Spleen (tissue), 11 donors: ENCODE data around the gene SLC41A3. TPM values are rescaled to one million over a fixed set of nuclear protein-coding genes. Genes with fewer than 3 reads are reported as not detected.
"Not testable (repeated sequence)": the region's sequence is repeated elsewhere in the genome, so short reads cannot be mapped to it uniquely, and the experiment has no call there.

Source experiments
- DNase-seq: peaks from one replicate; pipeline ENCODE4 v3.0.0-alpha.2; 2020
- H3K27ac ChIP-seq, 8 donors: fragments of 200-600 bp; sonication (generic) in 7 of 8; 1 replicate in 4 of 8; 2 replicates in 4 of 8; pipeline versions ENCODE4 v1.5.0 to v1.8.0; 2016 to 2021; ENCODE audit warnings: inconsistent platforms in 4 of 8, mild to moderate bottlenecking in 4 of 8, moderate library complexity in 1 of 8
- H3K27me3 ChIP-seq, 7 donors: fragments of 200-600 bp; sonication (generic) in 6 of 7; replicated peaks in 1 of 7; 1 replicate in 4 of 7; 2 replicates in 3 of 7; pipeline versions ENCODE4 v1.5.0 to v1.8.0; 2016 to 2021; ENCODE audit warnings: inconsistent platforms in 3 of 7, mild to moderate bottlenecking in 1 of 7
- H3K36me3 ChIP-seq, 6 donors: fragments of 200-600 bp; sonication (generic) in 5 of 6; 1 replicate in 4 of 6; 2 replicates in 2 of 6; pipeline versions ENCODE4 v1.5.0 to v1.8.0; 2016 to 2021; ENCODE audit warnings: inconsistent platforms in 2 of 6
- H3K4me1 ChIP-seq, 6 donors: fragments of 200-600 bp; sonication (generic) in 5 of 6; 1 replicate in 3 of 6; 2 replicates in 3 of 6; pipeline versions ENCODE4 v1.5.0 to v1.8.0; 2016 to 2021; ENCODE audit warnings: inconsistent platforms in 3 of 6
- H3K4me3 ChIP-seq, 8 donors: fragments of 200-600 bp; sonication (generic) in 7 of 8; 1 replicate in 4 of 8; 2 replicates in 4 of 8; pipeline versions ENCODE4 v1.5.0 to v1.8.0; 2016 to 2021; ENCODE audit warnings: inconsistent platforms in 4 of 8, mild to moderate bottlenecking in 4 of 8, moderate library complexity in 2 of 8
- H3K9me3 ChIP-seq, 8 donors: fragments of 200-600 bp; sonication (generic) in 7 of 8; 1 replicate in 4 of 8; 2 replicates in 4 of 8; pipeline versions ENCODE4 v1.5.0 to v1.8.0; 2016 to 2021; ENCODE audit warnings: inconsistent platforms in 4 of 8
- POLR2A ChIP-seq, 3 donors: fragments of 450-650 bp; IDR thresholded peaks; one replicate each; pipeline ENCODE4 v1.5.1; 2017; ENCODE audit warnings: antibody characterized with exemption in 3 of 3, mild to moderate bottlenecking in 1 of 3
- POLR2AphosphoS5 ChIP-seq, 3 donors: sonication (generic); formaldehyde crosslinking; IDR thresholded peaks; one replicate each; pipeline ENCODE4 v1.5.1; 2017; ENCODE audit warnings: antibody characterized with exemption in 3 of 3
- WGBS, 5 donors: extraction: QIAGEN DNeasy Blood & Tissue Kit in 3 of 5; methylation state at CpG; one replicate each; pipeline versions ENCODE4 v1.1.5 to v1.1.7; 2013 to 2018; 5-methylcytosine and 5-hydroxymethylcytosine counted together
- intact Hi-C: fragments of 100-400 bp; cut with DNase I; formaldehyde crosslinking; loops from one replicate; pipeline ENCODE4 v1.15.0; 2023; ENCODE audit warnings: low total_unique reads
- polyA plus RNA-seq, 3 donors: library from polyadenylated mRNA; stranded (reverse); fragments of 200-250 nt; gene quantifications; one replicate each; pipeline ENCODE4 v1.2.1, GENCODE V29; 2013
- total RNA-seq, 7 donors: library from RNA; depleted of rRNA in 3 of 7; stranded (reverse); fragments of >200 nt in 3 of 7; fragmentation: NEBNext Ultra II Directional in 4 of 7; extraction: Animal tissue kit (Norgen Biotek cat#: 25700) in 4 of 7; gene quantifications; one replicate each; pipeline versions ENCODE4 v1.1.0 to v1.2.1, GENCODE V29; 2016 to 2021
- TF ChIP-seq, protein P1 (sequence below), 11 experiments: fragments of 200-600 bp in 7 of 11; fragments of 450-650 bp in 4 of 11; sonication (generic) in 4 of 11; IDR thresholded peaks in 8 of 11; conservative IDR thresholded peaks in 3 of 11; 1 replicate in 7 of 11; 2 replicates in 4 of 11; pipeline versions ENCODE4 v1.4.0 to v1.8.0; 2016 to 2021; ENCODE audit warnings: antibody characterized with exemption in 11 of 11, inconsistent platforms in 4 of 11, mild to moderate bottlenecking in 1 of 11
- donor health status: healthy with polysubstance abuse.
- donor health status: DM: no; HTN: no; CAD: no; lungs with moderate emphysema.
- donor health status: DM: no; HTN: no; CAD: no.
- donor health status: Bipolar disorder and iron deficiency.
- donor health status: healthy.
- donor health status: DM: no; HTN: no; CAD: no.
- donor health status: DM: yes; HTN: yes; CAD: no.

The SLC41A3 gene
- total and polyA plus RNA-seq, 10 donors: 16.3 to 43.7 (median 33.7) TPM

GRCh38 chr3:126100634-126101301, 16.8 kb upstream of the SLC41A3 start:
- Histone ChIP-seq H3K27me3 (no peaks in the 10 kb centered on the region), H3K4me3 (no peak overlapping the region), H3K27ac (no peak overlapping the region), H3K4me1 (no peaks in the 10 kb centered on the region), H3K36me3 (no peaks in the 10 kb centered on the region), H3K9me3 (peaks cover 0 to 28% (median 23%) of the 10 kb centered on the region in 8 donors)
- WGBS, 5 donors: 80 to 87% (median 80%) methylated on average over 13 to 18 of the region's 18 CpGs
- intact Hi-C loops: no loop called here
- TF ChIP-seq, protein P1, sequence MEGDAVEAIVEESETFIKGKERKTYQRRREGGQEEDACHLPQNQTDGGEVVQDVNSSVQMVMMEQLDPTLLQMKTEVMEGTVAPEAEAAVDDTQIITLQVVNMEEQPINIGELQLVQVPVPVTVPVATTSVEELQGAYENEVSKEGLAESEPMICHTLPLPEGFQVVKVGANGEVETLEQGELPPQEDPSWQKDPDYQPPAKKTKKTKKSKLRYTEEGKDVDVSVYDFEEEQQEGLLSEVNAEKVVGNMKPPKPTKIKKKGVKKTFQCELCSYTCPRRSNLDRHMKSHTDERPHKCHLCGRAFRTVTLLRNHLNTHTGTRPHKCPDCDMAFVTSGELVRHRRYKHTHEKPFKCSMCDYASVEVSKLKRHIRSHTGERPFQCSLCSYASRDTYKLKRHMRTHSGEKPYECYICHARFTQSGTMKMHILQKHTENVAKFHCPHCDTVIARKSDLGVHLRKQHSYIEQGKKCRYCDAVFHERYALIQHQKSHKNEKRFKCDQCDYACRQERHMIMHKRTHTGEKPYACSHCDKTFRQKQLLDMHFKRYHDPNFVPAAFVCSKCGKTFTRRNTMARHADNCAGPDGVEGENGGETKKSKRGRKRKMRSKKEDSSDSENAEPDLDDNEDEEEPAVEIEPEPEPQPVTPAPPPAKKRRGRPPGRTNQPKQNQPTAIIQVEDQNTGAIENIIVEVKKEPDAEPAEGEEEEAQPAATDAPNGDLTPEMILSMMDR (IDR thresholded peaks at IDR 0.05 in 8 of 11, conservative IDR thresholded peaks at IDR 0.05 in 3 of 11): no peak
- TF ChIP-seq POLR2A (IDR thresholded peaks at IDR 0.05): no peak
- TF ChIP-seq POLR2AphosphoS5 (IDR thresholded peaks at IDR 0.05): no peak
- DNase-seq: no peak

DNA sequence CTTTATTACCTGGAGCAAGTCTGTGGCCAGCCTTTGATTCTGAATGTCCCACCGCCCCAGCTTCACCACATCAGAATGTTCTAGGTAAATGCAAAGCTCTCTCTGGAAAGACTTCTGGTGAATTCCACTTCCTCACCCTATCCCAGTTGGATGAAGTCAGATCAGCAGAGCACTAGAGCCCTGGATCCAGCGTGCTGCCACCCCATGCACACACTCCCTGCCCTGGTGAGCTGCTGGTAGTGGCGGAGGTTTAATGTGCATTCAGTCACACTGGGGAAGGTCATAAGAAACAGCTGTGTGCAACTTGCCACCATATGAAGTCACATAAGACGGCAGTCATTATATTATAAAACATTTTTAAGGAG, 16.3 kb upstream of the SLC41A3 start:
- no peaks in the 10 kb centered on the region for H3K4me1 ChIP-seq
- no peaks in the 10 kb centered on the region for H3K36me3 ChIP-seq
- no peak for DNase-seq
- no peak overlapping the region for H3K4me3 ChIP-seq
- no peaks in the 10 kb centered on the region for H3K27me3 ChIP-seq
- intact Hi-C loops: no loop called here
- TF ChIP-seq, protein P1 (IDR thresholded peaks at IDR 0.05 in 8 of 11, conservative IDR thresholded peaks at IDR 0.05 in 3 of 11): no peak
- TF ChIP-seq POLR2A (IDR thresholded peaks at IDR 0.05) (no peak), POLR2AphosphoS5 (IDR thresholded peaks at IDR 0.05) (no peak)
- no peak overlapping the region for H3K27ac ChIP-seq
- peaks cover 0 to 34% (median 27%) of the 10 kb centered on the region in 8 donors for H3K9me3 ChIP-seq
- WGBS, 5 donors: 85 to 92% (median 86%) methylated on average over 4 of the region's 4 CpGs

GRCh38 chr3:126098391-126098858, 14.5 kb upstream of the SLC41A3 start:
- 71 to 83% (median 78%) methylated on average over 2 of the region's 2 CpGs for WGBS, 5 donors
- TF ChIP-seq, protein P1 (IDR thresholded peaks at IDR 0.05 in 8 of 11, conservative IDR thresholded peaks at IDR 0.05 in 3 of 11): no peak
- TF ChIP-seq POLR2A (IDR thresholded peaks at IDR 0.05) (no peak), POLR2AphosphoS5 (IDR thresholded peaks at IDR 0.05) (no peak)
- DNase-seq: no peak

DNA sequence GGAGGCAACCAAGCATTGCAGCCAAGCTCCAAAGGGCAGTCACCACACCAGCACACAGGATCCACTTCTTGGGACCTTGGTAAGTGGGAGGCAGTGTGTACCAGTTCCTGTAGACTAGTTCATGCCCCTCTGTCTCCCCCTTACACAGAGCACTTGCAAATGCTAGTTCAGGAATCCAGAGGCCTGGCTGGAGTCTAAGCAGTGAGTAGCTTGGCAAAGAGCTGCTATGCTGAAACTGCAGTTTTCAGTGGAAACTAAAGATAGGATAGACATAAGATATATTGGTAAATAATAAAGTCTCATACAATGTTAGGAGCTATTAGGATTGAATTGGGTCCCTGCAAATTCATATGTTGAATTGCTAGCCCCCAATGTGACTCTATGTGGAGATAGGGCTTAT, 13.9 kb upstream of the SLC41A3 start:
- no peak for TF ChIP-seq POLR2AphosphoS5 (IDR thresholded peaks at IDR 0.05)
- TF ChIP-seq, protein P1 (IDR thresholded peaks at IDR 0.05 in 8 of 11, conservative IDR thresholded peaks at IDR 0.05 in 3 of 11): no peak
- no peak for TF ChIP-seq POLR2A (IDR thresholded peaks at IDR 0.05)
- intact Hi-C loops: no loop called here
- Histone ChIP-seq H3K36me3 (no peaks in the 10 kb centered on the region), H3K4me3 (no peak overlapping the region), H3K4me1 (no peaks in the 10 kb centered on the region), H3K9me3 (peaks cover 0 to 42% (median 33%) of the 10 kb centered on the region in 8 donors), H3K27ac (no peak overlapping the region), H3K27me3 (no peaks in the 10 kb centered on the region)
- no peak for DNase-seq

More at GRCh38 chr3:126098391-126098858, 14.5 kb upstream of the SLC41A3 start:
- no peak overlapping the region for H3K27ac ChIP-seq
- no peaks in the 10 kb centered on the region for H3K27me3 ChIP-seq
- peaks cover 0 to 42% (median 33%) of the 10 kb centered on the region in 8 donors for H3K9me3 ChIP-seq
- no peaks in the 10 kb centered on the region for H3K36me3 ChIP-seq
- intact Hi-C loops: no loop called here
- no peak overlapping the region for H3K4me3 ChIP-seq
- H3K4me1 ChIP-seq: no peaks in the 10 kb centered on the region

GRCh38 chr3:126096274-126096673, 12.3 kb upstream of the SLC41A3 start:
- H3K27me3 ChIP-seq, DNase-seq, H3K4me3 ChIP-seq, H3K4me1 ChIP-seq, intact Hi-C loops, H3K27ac ChIP-seq, H3K36me3 ChIP-seq: not testable (repeated sequence)
- 71 to 86% (median 77%) methylated on average over 6 of the region's 6 CpGs for WGBS, 5 donors
- H3K9me3 ChIP-seq: peaks cover 0 to 49% (median 40%) of the 10 kb centered on the region in 8 donors

DNA sequence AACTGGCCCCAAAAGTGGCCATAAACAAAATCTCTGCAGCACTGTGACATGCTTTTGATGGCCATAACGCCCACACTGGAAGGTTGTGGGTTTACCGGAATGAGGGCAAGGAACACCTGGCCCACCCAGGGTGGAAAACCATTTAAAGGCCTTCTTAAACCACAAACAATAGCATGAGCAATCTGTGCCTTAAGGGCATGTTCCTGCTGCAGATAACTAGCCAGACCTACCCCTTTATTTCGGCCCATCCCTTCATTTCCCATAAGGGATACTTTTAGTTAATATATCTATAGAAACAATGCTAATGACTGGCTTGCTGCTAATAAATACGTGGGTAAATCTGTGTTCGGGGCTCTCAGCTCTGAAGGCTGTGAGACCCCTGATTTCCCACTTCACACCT, 8.2 kb upstream of the SLC41A3 start:
- peaks cover 0 to 37% (median 29%) of the 10 kb centered on the region in 8 donors for H3K9me3 ChIP-seq
- H3K4me3 ChIP-seq, H3K27ac ChIP-seq, H3K36me3 ChIP-seq, intact Hi-C loops, H3K27me3 ChIP-seq, H3K4me1 ChIP-seq, DNase-seq: not testable (repeated sequence)
- WGBS, 5 donors: 87 to 97% (median 92%) methylated on average over 5 of the region's 5 CpGs
